Bone marrow (tissue), 2 donors: ENCODE measurements around the gene C6orf163.

Experiments used
- DNase-seq, 2 donors: peaks; one replicate each; lab custom pipeline; 2025; lab: John Stamatoyannopoulos, UW

Gene C6orf163

DNA sequence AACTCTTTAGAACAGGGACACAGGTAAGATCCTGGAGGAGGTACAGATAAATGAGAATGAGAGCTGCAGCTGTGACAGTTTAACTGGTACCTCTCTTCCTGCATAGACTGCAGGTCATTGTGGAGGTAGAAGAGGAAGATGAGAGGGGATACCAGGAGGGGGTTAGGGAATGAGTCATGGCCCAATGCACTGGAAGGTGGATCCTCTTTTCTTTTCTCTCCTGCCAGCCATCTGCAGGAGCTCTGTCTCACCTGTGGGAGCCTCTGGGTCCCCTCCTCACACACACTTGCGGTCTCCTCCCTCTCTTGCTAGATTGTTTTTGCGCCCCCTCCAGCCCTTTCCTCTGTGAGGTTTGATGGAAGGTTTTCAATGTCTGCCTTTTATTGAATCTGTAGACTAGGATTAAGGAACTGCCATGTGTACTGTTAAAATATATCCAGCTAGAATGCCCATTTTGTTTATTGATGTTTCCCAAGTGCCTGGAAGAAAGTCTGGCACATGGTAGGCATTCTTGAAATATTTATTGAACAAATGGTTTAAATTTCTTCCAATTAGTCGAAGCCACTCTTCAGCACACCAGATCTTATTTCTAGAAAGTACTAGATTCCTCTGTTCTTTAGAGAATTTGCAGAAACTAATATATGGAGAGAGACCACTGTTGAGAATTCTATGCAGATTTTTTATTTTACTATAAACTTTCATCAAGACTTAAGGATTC lies 13.0 kb downstream of the C6orf163 start:
- no peak for DNase-seq

DNA sequence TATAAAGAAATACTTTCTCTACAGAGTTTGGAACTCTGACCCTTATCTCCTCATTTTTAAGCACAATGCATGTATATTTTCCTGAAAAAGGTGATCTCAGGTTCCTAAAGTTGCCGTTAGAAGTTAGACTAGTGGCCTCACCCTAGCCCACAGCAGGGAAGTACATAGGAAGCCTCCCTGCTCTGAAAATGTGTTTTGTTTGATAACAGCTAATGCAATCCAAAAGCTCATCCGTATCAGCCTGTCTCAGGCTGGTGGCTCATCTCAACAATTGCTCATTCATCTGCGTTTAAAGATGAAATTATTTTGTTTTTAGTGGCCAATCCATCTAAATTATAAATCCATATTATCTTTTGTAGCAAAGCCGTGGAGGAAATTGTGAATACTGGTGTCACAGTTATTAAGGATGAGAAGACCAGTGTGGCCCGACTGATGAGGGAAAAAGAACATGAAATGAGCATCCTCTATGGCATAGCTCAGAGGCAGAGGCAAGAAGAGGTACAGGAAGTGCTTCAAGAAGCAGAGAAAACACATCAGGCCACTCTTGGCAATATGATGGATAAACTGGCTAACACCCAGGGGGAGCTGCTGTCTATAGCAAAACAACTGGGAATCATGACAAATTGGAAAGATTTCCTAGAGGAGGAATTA lies 20.1 kb downstream of the C6orf163 start:
- no peak for DNase-seq

DNA sequence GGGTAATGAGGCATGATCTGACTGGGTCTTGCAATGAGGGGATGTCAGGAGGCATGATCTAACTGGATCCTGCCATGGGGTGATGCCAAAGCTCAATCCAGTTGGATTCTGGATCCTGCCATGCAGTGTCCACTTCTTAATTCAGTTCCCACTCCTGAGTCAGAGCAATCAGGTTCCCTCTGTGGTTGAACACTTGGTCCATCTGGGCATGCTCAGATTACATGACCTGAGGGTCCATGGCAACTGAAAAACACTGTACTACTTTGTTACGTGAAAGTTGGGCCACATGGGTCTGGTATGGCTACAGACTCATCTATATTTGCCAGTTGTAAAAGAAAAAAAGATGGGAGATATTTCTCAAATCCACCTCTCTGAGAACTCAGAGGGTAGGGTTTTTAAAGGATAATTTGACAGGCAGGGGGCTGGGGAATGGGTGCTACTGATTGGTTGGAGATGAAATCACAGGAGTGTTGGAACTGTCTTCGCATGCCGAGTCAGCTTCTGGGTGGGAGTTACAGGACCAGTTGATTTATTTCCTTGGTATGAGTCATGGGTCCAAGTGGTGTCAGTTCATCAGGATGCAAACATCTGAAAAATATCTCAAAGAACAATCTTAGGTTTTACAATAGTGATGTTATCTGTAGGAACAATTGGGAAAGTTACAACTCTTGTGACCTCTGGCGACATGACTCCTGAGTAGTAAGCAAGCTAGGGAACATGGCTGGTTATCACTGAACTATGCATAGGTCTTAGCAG lies 21.6 kb downstream of the C6orf163 start:
- DNase-seq, result no peak

DNA sequence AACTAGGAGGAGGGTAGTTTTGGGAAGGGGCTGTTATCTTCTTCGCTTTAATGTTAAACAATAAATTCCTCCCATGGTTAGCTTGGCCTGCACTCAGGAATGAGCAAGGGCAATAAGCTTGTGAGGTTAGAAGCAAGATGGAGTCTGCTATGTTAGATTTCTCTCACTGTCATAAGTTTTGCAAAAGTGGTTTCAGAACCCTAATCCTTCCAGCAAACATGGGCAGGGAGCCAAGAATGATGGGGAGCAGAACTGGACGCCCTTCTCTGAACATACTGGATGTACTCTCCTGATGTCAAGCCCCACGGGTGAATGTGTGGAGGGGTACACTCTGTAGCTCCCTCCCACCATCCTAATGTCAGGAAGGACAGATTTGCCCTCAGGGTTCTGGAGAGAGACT lies 22.3 kb downstream of the C6orf163 start:
- DNase-seq, result no peak

- no peak for DNase-seq
These were observed 28.8 kb downstream of the C6orf163 start for GRCh38 chr6:87373377-87373776.

DNA sequence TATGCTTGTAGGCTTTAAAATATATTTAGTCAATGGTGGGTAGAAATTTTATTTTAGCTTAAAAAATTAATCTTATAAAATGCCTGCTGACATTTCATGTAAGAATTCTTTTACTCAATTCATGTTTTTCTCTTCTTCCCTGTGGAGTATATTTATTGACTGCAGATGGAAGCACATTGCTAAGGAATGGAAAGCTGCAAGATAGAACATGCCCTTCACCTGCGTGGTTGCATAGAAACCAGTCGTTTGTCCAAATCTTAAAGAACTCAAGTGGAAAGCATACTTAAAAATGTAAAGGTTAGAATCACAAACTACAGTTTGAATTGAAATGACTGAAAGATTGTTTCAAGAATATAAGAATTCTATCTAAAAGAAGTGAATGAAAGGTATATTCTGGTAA lies 30.7 kb downstream of the C6orf163 start:
- DNase-seq, result no peak

- DNase-seq, result no peak
These were observed 32.0 kb downstream of the C6orf163 start for GRCh38 chr6:87376643-87377042.

DNA sequence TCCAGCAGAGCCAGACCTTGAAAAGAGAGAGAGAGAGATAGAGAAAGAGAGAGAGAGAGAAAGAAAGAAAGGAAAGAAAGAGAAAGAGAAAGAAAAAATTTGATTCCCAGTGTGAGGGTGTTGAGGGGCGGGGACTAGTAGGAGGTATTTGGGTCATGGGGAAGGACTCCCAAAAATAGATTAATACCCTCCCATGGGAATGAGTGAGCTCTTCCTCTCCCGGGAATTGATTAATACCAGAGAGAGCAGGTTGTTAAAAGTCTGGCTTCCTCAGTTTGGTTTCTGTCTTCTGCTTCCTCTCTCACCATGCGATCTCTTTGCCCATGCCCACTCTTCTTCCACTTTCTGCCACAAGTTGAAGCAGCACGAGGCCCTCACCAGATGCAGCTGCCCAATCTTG lies 34.3 kb downstream of the C6orf163 start:
- no peak for DNase-seq

GRCh38 chr6:87382861-87383260 lies 38.2 kb downstream of the C6orf163 start:
- no peak for DNase-seq

DNA sequence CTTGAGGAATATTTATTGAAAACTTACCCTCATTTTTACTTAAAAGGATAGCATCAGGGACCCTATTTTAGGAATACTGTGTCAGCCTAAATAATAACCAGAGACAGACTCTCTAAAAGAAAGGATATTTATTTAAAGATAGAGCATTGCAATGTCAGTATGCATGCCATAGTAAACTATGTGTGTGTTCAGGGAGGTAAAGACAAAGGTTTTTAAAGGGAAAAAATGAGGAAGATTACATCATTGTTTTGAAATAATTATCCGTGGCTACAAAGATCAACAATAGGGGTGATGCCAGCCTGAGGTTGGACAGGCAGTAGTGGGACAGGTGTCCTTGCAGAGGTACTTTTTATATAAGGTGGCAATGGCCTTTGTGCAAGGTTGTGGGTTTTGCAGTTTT lies 39.4 kb downstream of the C6orf163 start:
- DNase-seq, result no peak

DNA sequence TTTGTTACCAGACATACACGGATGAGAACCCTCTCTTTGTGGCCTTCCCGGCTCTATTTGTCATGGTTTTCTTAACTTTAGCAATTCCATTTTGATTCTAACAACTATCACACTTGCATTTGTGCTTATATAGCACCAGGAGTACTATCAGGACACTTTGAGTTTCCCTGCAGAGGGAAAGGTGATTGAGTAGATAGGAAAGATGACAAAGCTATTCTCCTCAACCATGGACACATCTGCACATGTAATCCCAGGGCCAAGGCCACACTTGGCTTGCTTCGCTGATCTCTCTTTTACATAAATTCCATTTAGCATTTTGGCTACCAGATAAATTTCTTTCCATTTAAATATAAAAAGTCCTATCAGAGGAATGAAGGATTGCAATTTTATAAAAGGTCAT lies 39.8 kb downstream of the C6orf163 start:
- no peak for DNase-seq

GRCh38 chr6:87391334-87391733 lies 46.7 kb downstream of the C6orf163 start:
- DNase-seq, result no peak

DNA sequence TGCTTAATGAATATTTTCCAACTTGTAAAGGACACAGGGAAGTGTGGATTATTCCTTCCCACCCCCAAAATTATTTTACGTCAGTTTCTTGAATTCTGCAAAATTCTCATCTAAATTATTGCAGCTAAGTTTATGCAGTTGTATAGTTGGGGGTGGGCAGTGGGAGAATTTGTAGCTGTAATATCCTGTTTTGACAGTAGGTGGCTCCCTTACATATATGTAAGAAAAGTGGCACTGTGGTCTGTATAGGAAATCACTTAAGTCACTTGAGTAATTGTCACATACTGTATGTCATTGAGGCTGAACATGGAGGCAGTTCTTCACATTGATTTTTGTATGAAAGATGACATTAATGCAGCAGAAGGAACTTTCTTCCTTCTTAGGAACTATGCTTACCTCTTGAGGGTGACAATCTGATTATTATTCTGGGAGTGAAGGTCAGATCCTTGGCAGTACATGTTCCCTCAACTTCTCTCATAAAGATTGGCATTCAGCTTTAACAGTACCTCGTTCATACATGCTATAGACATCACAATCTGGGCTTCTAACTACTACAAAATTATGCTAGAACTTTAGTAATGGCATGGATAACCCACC lies 48.5 kb downstream of the C6orf163 start:
- DNase-seq, result peak in 1 of 2 donors; percentile 54

DNA sequence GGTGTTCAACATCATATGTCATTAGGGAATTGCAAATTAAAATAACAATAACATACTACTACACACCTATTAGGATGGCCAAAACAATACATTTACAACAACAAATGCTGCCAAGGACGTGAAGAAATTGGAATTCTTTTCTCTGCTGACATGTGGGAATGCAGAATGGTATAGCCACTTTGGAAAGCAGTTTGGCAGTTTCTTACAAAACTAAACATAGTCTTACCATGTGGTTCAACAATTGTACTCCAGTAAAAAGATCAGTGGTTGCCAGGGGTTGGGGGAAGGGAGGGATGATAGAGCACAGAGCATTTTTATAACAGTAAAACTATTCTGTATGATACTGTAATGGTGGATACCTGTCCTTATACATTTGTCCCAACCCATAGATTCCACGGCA lies 50.8 kb downstream of the C6orf163 start:
- DNase-seq, result no peak

DNA sequence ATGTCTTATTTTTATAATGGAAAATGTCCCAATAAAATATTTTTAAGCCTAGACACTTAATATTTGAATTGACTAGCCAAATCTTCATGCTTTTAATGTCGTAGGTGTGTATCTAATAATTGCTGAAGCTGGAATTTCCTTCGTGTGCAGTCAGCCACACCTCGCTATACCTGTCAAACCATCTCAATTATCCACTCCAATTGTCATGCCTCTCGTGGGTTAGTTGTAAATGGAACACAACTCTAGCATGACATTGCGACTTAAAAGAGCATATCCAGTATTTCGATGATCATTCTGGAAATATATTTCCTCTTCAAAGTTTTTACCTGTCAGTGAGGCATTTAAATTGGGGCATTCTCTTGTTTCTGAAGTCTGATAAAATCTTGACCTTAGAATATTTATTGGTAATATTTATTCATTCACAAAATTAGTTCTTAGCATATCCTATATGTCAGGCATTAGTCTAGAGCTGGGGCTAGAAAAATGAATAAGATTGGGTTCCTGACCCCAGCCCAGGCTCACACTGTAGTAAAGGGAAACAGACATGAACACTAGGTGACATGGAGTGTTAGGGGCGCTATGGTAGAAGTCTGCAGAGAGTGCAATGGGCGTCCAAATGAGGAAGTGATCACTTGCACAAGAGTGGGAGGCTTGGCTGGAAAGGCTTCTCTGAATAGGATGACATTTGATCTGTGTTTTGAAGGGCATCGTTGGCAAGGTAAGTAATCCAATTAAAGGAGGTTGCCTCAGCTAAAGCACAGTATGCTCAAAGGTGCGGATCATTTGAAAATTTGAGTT lies 52.2 kb downstream of the C6orf163 start:
- peak in 1 of 2 donors; percentile 70 for DNase-seq

- DNase-seq, result no peak
These were observed 53.0 kb downstream of the C6orf163 start for GRCh38 chr6:87397656-87398055.

GRCh38 chr6:87401832-87402231 lies 57.2 kb downstream of the C6orf163 start:
- DNase-seq, result no peak

- no peak for DNase-seq
These were observed 62.9 kb downstream of the C6orf163 start for GRCh38 chr6:87407561-87407900.

DNA sequence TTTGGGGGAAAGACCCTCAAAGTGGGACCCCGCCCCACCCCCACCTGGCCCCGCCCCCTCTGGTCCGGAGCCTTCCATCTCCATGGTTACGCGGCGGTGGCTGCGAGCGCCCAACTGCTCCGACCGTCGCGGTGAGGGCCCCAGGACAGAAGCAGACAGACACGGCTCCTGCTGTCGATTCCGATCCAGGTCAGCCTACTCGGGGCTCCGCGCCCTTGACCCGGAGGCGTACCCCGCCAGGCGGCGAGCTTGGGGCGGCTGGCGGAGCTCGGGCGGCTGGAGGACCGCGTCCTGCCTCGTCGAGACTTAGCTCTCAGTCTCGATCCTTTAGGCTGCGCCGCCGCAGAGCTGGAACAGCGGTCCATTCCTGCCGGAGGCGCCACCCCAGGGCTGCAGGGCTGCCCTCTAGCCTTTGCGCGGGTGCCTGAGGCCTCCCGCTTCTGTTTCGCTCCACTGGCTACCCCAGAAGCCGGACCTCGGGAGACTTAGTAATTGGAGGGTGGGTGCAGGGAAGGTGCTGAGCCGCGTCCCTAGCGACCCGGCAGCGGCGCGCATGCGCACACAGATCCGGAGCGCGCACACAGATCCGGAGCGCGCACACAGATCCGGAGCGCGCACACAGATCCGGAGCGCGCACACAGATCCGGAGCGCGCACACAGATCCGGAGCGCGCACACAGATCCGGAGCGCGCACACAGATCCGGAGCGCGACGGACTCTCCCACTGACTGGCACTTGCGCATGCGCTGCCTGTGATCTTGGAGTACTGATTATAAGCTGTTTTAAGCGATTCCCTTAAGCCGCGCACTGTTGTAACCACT lies 63.5 kb downstream of the C6orf163 start, which contains the start of gene CFAP206:
TSS of gene CFAP206 (plus strand) at position 72 of the 820 bp plus-strand sequence. CDS start 1,868 bp downstream, outside the sequence.
- DNase-seq, result peak; percentile 55 to 77

- no peak for DNase-seq
These were observed 64.1 kb downstream of the C6orf163 start for GRCh38 chr6:87408721-87409155.
